ENCODE results near the gene TBX10. TPM values are rescaled to one million over a fixed set of nuclear protein-coding genes. Genes with fewer than 3 reads are reported as not detected.
"Not testable (repeated sequence)": the region's sequence is repeated elsewhere in the genome, so short reads cannot be mapped to it uniquely, and the experiment has no call there.

TBX10 gene
- total RNA-seq, 6 donors from 2014 or later = not detected

DNA sequence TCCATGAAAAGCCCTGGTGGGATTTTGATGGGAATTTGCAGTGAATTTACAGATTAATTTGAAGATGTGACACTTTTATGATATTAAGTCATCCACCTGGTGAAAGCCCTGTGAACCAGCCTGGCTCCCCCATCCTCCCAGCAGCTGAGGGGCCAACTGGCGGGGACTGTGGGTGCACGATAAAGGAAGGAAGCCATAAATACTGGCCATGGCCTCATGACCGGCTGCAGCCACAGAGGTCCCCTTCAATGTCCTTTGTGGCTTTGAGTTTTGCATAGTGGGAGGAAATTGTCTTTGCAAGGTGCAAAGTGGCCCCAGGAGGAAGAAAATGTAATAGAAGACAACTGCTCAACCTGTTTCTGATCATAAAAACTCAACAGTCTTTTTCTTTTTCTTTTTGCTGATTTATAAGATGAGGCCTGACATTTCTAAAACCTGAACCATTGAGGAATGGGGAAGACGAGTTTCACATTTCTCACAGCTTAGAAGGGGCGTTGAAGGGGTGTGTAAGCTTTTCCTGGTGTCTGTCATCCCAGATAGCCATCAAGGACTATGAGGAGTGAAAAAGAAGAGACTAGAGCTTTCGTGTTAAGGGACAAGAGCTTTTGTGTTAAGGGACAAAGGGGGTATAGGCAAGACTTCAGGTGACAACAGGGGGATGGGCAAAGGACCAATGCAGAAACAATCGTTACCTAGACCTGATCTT, 39.1 kb downstream of the TBX10 start:
- WGBS, 2 donors = 47 to 52% methylated on average over 7 of the region's 7 CpGs
- TF ChIP-seq POLR2AphosphoS5 (IDR thresholded peaks at IDR 0.05) (no peak), EP300 (IDR thresholded peaks at IDR 0.05) (no peak)
- no peaks in the 10 kb centered on the region for H3K36me3 ChIP-seq

DNA sequence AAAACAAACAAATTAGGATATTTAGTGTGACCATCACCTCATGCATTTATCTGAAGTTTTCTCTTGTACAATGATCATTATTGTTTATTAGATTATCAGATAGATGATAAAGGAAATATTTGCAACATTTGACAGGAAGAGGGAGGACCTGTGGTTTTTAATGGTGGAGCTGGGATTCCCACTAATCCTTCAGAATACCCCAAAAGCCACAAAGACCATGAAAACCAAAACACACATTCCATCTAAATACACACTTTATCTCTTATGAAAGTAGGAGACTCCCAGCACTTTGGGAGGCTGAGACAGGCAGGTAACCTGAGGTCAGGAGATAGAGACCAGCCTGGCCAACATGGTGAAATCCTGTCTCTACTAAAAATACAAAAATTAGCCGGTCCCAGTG, 40.4 kb downstream of the TBX10 start:
- no peaks in the 10 kb centered on the region for H3K9me3 ChIP-seq
- H3K4me3 ChIP-seq = no peak overlapping the region
- H3K27ac ChIP-seq = no peak overlapping the region
- DNase-seq (no peak), ATAC-seq (ENCODE audit: low FRiP score in 2 of 2) (no peak)
- H3K36me3 ChIP-seq = no peaks in the 10 kb centered on the region
- no peaks in the 10 kb centered on the region for H3K4me1 ChIP-seq
- no peak for TF ChIP-seq EP300 (IDR thresholded peaks at IDR 0.05)
- TF ChIP-seq, protein P1, sequence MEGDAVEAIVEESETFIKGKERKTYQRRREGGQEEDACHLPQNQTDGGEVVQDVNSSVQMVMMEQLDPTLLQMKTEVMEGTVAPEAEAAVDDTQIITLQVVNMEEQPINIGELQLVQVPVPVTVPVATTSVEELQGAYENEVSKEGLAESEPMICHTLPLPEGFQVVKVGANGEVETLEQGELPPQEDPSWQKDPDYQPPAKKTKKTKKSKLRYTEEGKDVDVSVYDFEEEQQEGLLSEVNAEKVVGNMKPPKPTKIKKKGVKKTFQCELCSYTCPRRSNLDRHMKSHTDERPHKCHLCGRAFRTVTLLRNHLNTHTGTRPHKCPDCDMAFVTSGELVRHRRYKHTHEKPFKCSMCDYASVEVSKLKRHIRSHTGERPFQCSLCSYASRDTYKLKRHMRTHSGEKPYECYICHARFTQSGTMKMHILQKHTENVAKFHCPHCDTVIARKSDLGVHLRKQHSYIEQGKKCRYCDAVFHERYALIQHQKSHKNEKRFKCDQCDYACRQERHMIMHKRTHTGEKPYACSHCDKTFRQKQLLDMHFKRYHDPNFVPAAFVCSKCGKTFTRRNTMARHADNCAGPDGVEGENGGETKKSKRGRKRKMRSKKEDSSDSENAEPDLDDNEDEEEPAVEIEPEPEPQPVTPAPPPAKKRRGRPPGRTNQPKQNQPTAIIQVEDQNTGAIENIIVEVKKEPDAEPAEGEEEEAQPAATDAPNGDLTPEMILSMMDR (IDR thresholded peaks at IDR 0.05) = no peak
- TF ChIP-seq POLR2AphosphoS5 (IDR thresholded peaks at IDR 0.05) = no peak
- TF ChIP-seq POLR2A (IDR thresholded peaks at IDR 0.05) = no peak
- H3K27me3 ChIP-seq = no peaks in the 10 kb centered on the region
- WGBS, 2 donors = 56 to 64% methylated on average over 1 of the region's 1 CpG

More for the DNA sequence above, 39.1 kb downstream of the TBX10 start:
- Histone ChIP-seq H3K27me3 (no peaks in the 10 kb centered on the region), H3K27ac (no peak overlapping the region), H3K4me3 (no peak overlapping the region), H3K4me1 (peaks cover 0 to under 1% (median 0%) of the 10 kb centered on the region in 4 donors), H3K9me3 (no peaks in the 10 kb centered on the region)
- DNase-seq (no peak), ATAC-seq (ENCODE audit: low FRiP score in 2 of 2) (no peak)

- not testable (repeated sequence) for H3K4me1 ChIP-seq; H3K36me3 ChIP-seq; ATAC-seq (ENCODE audit: low FRiP score in 2 of 2); H3K9me3 ChIP-seq; H3K27me3 ChIP-seq; H3K4me3 ChIP-seq; H3K27ac ChIP-seq
- 89 to 94% methylated on average over 13 to 16 of the region's 26 CpGs for WGBS, 2 donors
- DNase-seq = peak in 1 of 2 donors; percentile 65
Measured at GRCh38 chr11:67597963-67598362, 41.6 kb downstream of the TBX10 start.

- H3K36me3 ChIP-seq; H3K9me3 ChIP-seq; H3K27ac ChIP-seq; ATAC-seq (ENCODE audit: low FRiP score in 2 of 2); DNase-seq; H3K4me1 ChIP-seq; H3K27me3 ChIP-seq; H3K4me3 ChIP-seq: not testable (repeated sequence)
- 83 to 96% methylated on average over 2 to 3 of the region's 3 CpGs for WGBS, 2 donors
Measured at GRCh38 chr11:67597458-67597857, 42.1 kb downstream of the TBX10 start.

DNA sequence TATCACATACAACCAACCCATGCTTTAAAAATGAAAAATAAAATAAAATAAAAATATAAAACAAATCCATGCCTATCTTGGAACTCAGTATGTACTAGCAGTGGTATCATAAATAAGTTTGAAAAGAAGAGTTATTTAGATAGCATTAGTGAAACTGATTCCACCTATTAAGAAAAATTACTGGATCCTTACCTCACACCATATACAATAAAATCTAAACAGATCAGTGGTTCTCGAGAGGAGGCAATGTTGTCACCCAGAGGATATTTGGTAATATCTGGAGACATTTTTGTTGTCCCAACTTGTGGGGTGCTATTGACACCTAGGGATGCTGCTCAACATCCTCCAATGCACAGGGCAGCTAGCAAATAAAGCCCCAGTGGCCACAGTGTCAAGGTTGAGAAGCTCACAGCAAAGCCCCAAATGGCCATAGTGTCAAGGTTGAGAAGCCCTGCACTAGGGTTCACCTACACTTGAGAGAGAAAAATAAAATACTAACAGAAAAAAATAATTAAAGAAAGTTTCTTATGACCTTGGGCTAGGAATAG, 42.7 kb downstream of the TBX10 start:
- DNase-seq = no peak
- Histone ChIP-seq H3K36me3 (no peaks in the 10 kb centered on the region), H3K4me1 (no peaks in the 10 kb centered on the region), H3K9me3 (no peaks in the 10 kb centered on the region), H3K27ac (no peak overlapping the region), H3K27me3 (no peaks in the 10 kb centered on the region), H3K4me3 (no peak overlapping the region)
- TF ChIP-seq, protein P1 (IDR thresholded peaks at IDR 0.05) = no peak
- no peak for TF ChIP-seq EP300 (IDR thresholded peaks at IDR 0.05)
- no peak for ATAC-seq (ENCODE audit: low FRiP score in 2 of 2)
- 67 to 85% methylated on average over 1 of the region's 1 CpG for whole genome bisulfite sequencing, 2 donors

DNA sequence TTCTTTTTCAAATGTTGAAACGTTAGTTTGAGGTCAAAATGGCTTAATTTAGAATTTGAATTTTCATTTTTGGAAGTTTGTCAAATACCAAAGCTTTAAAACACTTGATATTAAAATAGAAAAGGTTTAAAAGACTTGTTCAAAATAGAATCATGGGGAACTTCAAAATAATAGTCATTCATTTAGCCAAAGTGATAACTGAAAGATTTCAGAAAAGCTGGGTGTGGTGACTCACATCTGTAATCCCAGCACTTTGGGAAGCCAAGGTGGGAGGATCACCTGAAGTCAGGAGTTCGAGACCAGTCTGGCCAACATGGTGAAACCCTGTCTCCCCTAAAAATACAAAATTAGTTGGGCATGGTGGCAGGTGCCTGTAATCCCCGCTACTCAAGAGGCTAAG, 45.1 kb downstream of the TBX10 start:
- ATAC-seq (ENCODE audit: low FRiP score in 2 of 2) = no peak
- Histone ChIP-seq H3K9me3 (no peaks in the 10 kb centered on the region), H3K4me1 (no peaks in the 10 kb centered on the region), H3K4me3 (no peak overlapping the region), H3K36me3 (no peaks in the 10 kb centered on the region), H3K27ac (no peak overlapping the region), H3K27me3 (no peaks in the 10 kb centered on the region)
- WGBS, 2 donors = 65 to 70% methylated on average over 3 of the region's 3 CpGs
- DNase-seq = no peak
- TF ChIP-seq, protein P1 (IDR thresholded peaks at IDR 0.05) = no peak
- TF ChIP-seq POLR2A (IDR thresholded peaks at IDR 0.05) (no peak), POLR2AphosphoS5 (IDR thresholded peaks at IDR 0.05) (no peak), EP300 (IDR thresholded peaks at IDR 0.05) (no peak)

All from upper lobe of left lung (tissue), 6 donors.